SK-N-SH (cell line): ENCODE measurements around the gene AJM1. TPM values are rescaled to one million over a fixed set of nuclear protein-coding genes. Genes with fewer than 3 reads are reported as not detected.

Experiments
- CTCF ChIA-PET: fragments of 300-600, 350-600 bp; formaldehyde crosslinking; extraction: SDS; loops from one replicate; lab custom pipeline; 2021; lab: Yijun Ruan, JAX
- POLR2A ChIA-PET: fragments of 350-600 bp; sonication (Branson Sonifier 250); formaldehyde crosslinking; extraction: SDS; loops from one replicate; lab custom pipeline; 2020; ENCODE audit warnings: antibody characterized with exemption, inconsistent platforms; lab: Yijun Ruan, JAX
- DNase-seq: peaks from one replicate; pipeline ENCODE4 v3.0.0; 2012
- H2AFZ ChIP-seq: fragments of 200-600 bp; sonication (generic); 2 replicates; pipeline ENCODE4 v1.8.1; 2016; ENCODE audit warnings: antibody characterized with exemption, mild to moderate bottlenecking, low read depth
- H3F3A ChIP-seq: fragments of 200-600 bp; sonication (generic); replicated peaks from 2 replicates; pipeline ENCODE3; 2016; ENCODE audit warnings: antibody characterized with exemption, mild to moderate bottlenecking; ENCODE audit not compliant: insufficient read depth
- H3K27ac ChIP-seq, 2 experiments: fragments of 200-500 bp in 1 of 2; fragments of 200-600 bp in 1 of 2; sonication (Bioruptor generic) in 1 of 2; sonication (generic), shearing (Covaris generic) in 1 of 2; 2 replicates each; pipeline versions ENCODE4 v1.5.1 to v1.6.1; 2014 to 2016; ENCODE audit warnings: low read depth in 2 of 2, inconsistent platforms in 1 of 2, low read length in 1 of 2, mild to moderate bottlenecking in 1 of 2, mixed read lengths in 1 of 2
- H3K27me3 ChIP-seq: fragments of 200-600 bp; sonication (generic), shearing (Covaris generic); 2 replicates; pipeline ENCODE4 v1.6.1; 2016; ENCODE audit warnings: mixed run types; ENCODE audit not compliant: insufficient read depth
- H3K36me3 ChIP-seq, 2 experiments: fragments of 200-500 bp in 1 of 2; fragments of 200-600 bp in 1 of 2; sonication (Bioruptor generic) in 1 of 2; sonication (generic) in 1 of 2; replicated peaks in 1 of 2; 2 replicates each; pipeline versions ENCODE3 to v1.5.1; 2014 to 2016; ENCODE audit warnings: low read length in 1 of 2, mild to moderate bottlenecking in 1 of 2; ENCODE audit not compliant: insufficient read depth in 2 of 2, control insufficient read depth in 1 of 2
- H3K4me1 ChIP-seq, 2 experiments: fragments of 200-500 bp in 1 of 2; fragments of 200-600 bp in 1 of 2; sonication (Bioruptor generic) in 1 of 2; sonication (generic), shearing (Covaris generic) in 1 of 2; 2 replicates each; pipeline versions ENCODE4 v1.5.1 to v1.6.1; 2014 to 2016; ENCODE audit warnings: low read depth in 1 of 2, low read length in 1 of 2, mixed run types in 1 of 2; ENCODE audit not compliant: insufficient read depth in 2 of 2, control insufficient read depth in 1 of 2
- H3K4me2 ChIP-seq: fragments of 200-600 bp; sonication (generic), shearing (Covaris generic); 2 replicates; pipeline ENCODE4 v1.6.1; 2017; ENCODE audit warnings: mixed run types
- H3K4me3 ChIP-seq, 2 experiments: fragments of 200-500 bp in 1 of 2; fragments of 200-600 bp in 1 of 2; sonication (Bioruptor generic) in 1 of 2; sonication (generic), shearing (Covaris generic) in 1 of 2; 2 replicates each; pipeline versions ENCODE4 v1.5.1 to v1.8.1; 2014 to 2016; ENCODE audit warnings: low read depth in 2 of 2, inconsistent platforms in 1 of 2, low read length in 1 of 2, mild to moderate bottlenecking in 1 of 2, mixed read lengths in 1 of 2, moderate library complexity in 1 of 2
- H3K79me2 ChIP-seq: fragments of 200-600 bp; sonication (generic); 2 replicates; pipeline ENCODE4 v1.8.1; 2017; ENCODE audit warnings: mild to moderate bottlenecking; ENCODE audit not compliant: insufficient read depth
- H3K9ac ChIP-seq: fragments of 200-600 bp; sonication (generic); 2 replicates; pipeline ENCODE4 v1.6.1; 2017; ENCODE audit warnings: mixed run types
- H3K9me2 ChIP-seq: fragments of 200-600 bp; sonication (generic); 2 replicates; pipeline ENCODE4 v1.6.1; 2017; ENCODE audit warnings: mixed run types
- H3K9me3 ChIP-seq: fragments of 200-600 bp; sonication (generic); 2 replicates; pipeline ENCODE4 v1.6.1; 2017; ENCODE audit warnings: mixed run types, mild to moderate bottlenecking, moderate library complexity
- H4K20me1 ChIP-seq: fragments of 200-600 bp; sonication (generic); 2 replicates; pipeline ENCODE4 v1.6.1; 2017; ENCODE audit warnings: mild to moderate bottlenecking, mixed run types; ENCODE audit not compliant: insufficient read depth
- CHD2 ChIP-seq: fragments of 150-350 bp; IDR thresholded peaks from 2 replicates; pipeline ENCODE4 v1.6.1; 2018; ENCODE audit warnings: low read length; ENCODE audit not compliant: partially characterized antibody
- FOSL2 ChIP-seq: IDR thresholded peaks from 2 replicates; pipeline ENCODE4 v1.4.0; 2012; ENCODE audit warnings: low read depth, mild to moderate bottlenecking, moderate library complexity, borderline replicate concordance
- FOXM1 ChIP-seq: IDR thresholded peaks from 2 replicates; pipeline ENCODE4 v1.4.0; 2012; ENCODE audit warnings: low read depth, mild to moderate bottlenecking
- GATA2 ChIP-seq: sonication (generic); formaldehyde crosslinking; IDR thresholded peaks from 2 replicates; pipeline ENCODE4 v1.5.0; 2020; ENCODE audit warnings: mild to moderate bottlenecking, missing genetic modification reagents
- MEF2A ChIP-seq: IDR thresholded peaks from 2 replicates; pipeline ENCODE4 v1.4.0; 2012; ENCODE audit warnings: low read depth, borderline replicate concordance
- MXI1 ChIP-seq: IDR thresholded peaks from 2 replicates; pipeline ENCODE4 v1.6.1; 2012; ENCODE audit warnings: mild to moderate bottlenecking, low read depth, low read length, improper control_type of control experiment
- NRF1 ChIP-seq: IDR thresholded peaks from 2 replicates; pipeline ENCODE4 v1.6.1; 2012; ENCODE audit warnings: low read depth, mild to moderate bottlenecking, low read length
- POLR2AphosphoS5 ChIP-seq: IDR thresholded peaks from 2 replicates; pipeline ENCODE4 v1.6.1; 2012; ENCODE audit warnings: low read depth, low read length
- TCF12 ChIP-seq: IDR thresholded peaks from 2 replicates; pipeline ENCODE4 v1.4.0; 2012
- TEAD4 ChIP-seq: IDR thresholded peaks from 2 replicates; pipeline ENCODE4 v1.4.0; 2012; ENCODE audit warnings: mild to moderate bottlenecking, borderline replicate concordance; ENCODE audit not compliant: insufficient read depth
- WGBS: methylation state at CpG from one replicate; pipeline ENCODE4 v1.1.6; 2017; ENCODE audit warnings: low lambda C conversion rate; 5-methylcytosine and 5-hydroxymethylcytosine counted together
- polyA plus RNA-seq, 3 experiments: library from polyadenylated mRNA; depleted of rRNA; stranded (reverse); fragments of >200 nt; gene quantifications; 2 replicates each; pipeline ENCODE4 v1.2.3, GENCODE V29; 2012
- TF ChIP-seq, protein P1 (sequence below): IDR thresholded peaks from 2 replicates; pipeline ENCODE4; 2012
- TF ChIP-seq, protein P2 (sequence below): IDR thresholded peaks from 2 replicates; pipeline ENCODE4 v1.6.1; 2012; ENCODE audit warnings: mild to moderate bottlenecking, low read depth, low read length, moderate library complexity

AJM1 gene
- polyA plus RNA-seq, 1 of the 3 experiments (the other 2 are of a cell fraction): 2.4 TPM

DNA sequence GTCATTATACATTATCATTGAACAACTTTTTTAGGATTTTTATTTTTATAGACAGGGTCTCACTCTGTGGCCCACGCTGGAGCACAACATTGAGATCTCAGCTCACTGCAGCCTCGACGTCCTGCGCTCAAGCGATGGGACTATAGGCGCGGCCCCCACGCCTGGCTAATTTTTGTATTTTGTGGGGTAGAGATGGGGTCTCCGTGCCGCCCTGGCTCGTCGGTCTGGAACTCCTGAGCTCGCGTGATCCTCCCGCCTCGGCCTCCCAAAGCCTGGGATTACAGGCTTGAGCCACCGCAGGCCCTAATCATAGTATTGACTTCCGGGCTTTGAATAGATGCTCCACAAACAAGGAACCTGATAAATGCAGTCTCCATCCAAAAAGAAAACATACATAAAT lies 25.2 kb downstream of the AJM1 start:
- Histone ChIP-seq H3F3A (no peaks in the 10 kb centered on the region), H3K9me2 (no peaks in the 10 kb centered on the region), H3K27me3 (no peaks in the 10 kb centered on the region), H3K79me2 (peaks cover 43% of the 10 kb centered on the region), H3K9ac (no peak overlapping the region), H3K4me3 (no peak overlapping the region), H3K4me2 (no peak overlapping the region), H2AFZ (no peak overlapping the region), H3K36me3 (peaks cover 17 to 23% of the 10 kb centered on the region in 2 experiments), H3K27ac (no peak overlapping the region), H3K4me1 (peaks cover 6 to 9% of the 10 kb centered on the region in 2 experiments; a peak in 1 of 4 replicates), H3K9me3 (0 out of 2 replicates have a peak, but pooled peaks cover 3% of the 10 kb centered on the region), H4K20me1 (no peaks in the 10 kb centered on the region)
- 98% methylated on average over 18 of the region's 18 CpGs for WGBS
- POLR2A ChIA-PET: no interaction called here
- CTCF ChIA-PET: no interaction called here
- TF ChIP-seq POLR2AphosphoS5: no peak
- no peak for TF ChIP-seq FOSL2
- TF ChIP-seq TEAD4: no peak
- DNase-seq: no peak

DNA sequence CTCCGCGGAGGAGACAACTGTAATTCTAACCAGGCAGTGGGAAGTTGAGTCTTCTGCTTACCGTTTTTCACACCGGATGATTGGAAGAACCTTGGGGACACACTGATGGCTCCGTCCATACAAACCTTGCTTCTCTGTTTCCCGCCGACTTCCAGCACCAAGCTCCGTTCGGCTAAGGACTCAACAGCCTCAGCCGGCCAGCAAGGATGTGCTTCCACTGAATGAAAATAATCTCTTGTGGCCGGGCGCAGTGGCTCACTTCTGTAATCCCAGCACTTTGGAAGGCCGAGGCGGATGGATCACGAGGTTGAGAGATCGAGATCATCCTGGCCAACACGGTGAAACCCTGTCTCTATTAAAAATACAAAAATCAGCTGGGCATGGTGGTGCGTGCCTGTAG lies 25.6 kb downstream of the AJM1 start:
- Histone ChIP-seq H4K20me1 (no peaks in the 10 kb centered on the region), H3K4me2 (no peak overlapping the region), H3K9me3 (0 out of 2 replicates have a peak, but pooled peaks cover 3% of the 10 kb centered on the region), H3K27me3 (no peaks in the 10 kb centered on the region), H3K27ac (no peak overlapping the region), H3K4me3 (no peak overlapping the region), H3K9ac (no peak overlapping the region), H2AFZ (no peak overlapping the region), H3F3A (no peaks in the 10 kb centered on the region), H3K36me3 (peaks cover 12 to 19% of the 10 kb centered on the region in 2 experiments), H3K79me2 (peaks cover 43% of the 10 kb centered on the region), H3K4me1 (peaks cover 6 to 9% of the 10 kb centered on the region in 2 experiments; a peak in 1 of 4 replicates), H3K9me2 (no peaks in the 10 kb centered on the region)
- ChIA-PET CTCF (interaction anchor here (0.7 kb wide), 1 partner anchor 15 kb away, joined by 3 read pairs; no protein-coding TSS in a partner anchor), POLR2A (interaction anchor here (1.4 kb wide), 1 partner anchor 19 kb away, joined by 3 read pairs; the partner anchor contains the start of gene TRAF2)
- DNase-seq: no peak
- TF ChIP-seq CHD2 (no peak), MXI1 (no peak), FOSL2 (no peak), NRF1 (no peak), GATA2 (no peak), TCF12 (no peak), FOXM1 (no peak), MEF2A (no peak), TEAD4 (no peak)
- TF ChIP-seq, protein P1, sequence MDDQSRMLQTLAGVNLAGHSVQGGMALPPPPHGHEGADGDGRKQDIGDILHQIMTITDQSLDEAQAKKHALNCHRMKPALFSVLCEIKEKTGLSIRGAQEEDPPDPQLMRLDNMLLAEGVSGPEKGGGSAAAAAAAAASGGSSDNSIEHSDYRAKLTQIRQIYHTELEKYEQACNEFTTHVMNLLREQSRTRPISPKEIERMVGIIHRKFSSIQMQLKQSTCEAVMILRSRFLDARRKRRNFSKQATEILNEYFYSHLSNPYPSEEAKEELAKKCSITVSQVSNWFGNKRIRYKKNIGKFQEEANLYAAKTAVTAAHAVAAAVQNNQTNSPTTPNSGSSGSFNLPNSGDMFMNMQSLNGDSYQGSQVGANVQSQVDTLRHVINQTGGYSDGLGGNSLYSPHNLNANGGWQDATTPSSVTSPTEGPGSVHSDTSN: no peak
- TF ChIP-seq, protein P2, sequence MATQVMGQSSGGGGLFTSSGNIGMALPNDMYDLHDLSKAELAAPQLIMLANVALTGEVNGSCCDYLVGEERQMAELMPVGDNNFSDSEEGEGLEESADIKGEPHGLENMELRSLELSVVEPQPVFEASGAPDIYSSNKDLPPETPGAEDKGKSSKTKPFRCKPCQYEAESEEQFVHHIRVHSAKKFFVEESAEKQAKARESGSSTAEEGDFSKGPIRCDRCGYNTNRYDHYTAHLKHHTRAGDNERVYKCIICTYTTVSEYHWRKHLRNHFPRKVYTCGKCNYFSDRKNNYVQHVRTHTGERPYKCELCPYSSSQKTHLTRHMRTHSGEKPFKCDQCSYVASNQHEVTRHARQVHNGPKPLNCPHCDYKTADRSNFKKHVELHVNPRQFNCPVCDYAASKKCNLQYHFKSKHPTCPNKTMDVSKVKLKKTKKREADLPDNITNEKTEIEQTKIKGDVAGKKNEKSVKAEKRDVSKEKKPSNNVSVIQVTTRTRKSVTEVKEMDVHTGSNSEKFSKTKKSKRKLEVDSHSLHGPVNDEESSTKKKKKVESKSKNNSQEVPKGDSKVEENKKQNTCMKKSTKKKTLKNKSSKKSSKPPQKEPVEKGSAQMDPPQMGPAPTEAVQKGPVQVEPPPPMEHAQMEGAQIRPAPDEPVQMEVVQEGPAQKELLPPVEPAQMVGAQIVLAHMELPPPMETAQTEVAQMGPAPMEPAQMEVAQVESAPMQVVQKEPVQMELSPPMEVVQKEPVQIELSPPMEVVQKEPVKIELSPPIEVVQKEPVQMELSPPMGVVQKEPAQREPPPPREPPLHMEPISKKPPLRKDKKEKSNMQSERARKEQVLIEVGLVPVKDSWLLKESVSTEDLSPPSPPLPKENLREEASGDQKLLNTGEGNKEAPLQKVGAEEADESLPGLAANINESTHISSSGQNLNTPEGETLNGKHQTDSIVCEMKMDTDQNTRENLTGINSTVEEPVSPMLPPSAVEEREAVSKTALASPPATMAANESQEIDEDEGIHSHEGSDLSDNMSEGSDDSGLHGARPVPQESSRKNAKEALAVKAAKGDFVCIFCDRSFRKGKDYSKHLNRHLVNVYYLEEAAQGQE: no peak
- 96% methylated on average over 18 of the region's 18 CpGs for WGBS
